GM06990 (cell line): ENCODE results near the gene NRCAM.

Experiments used
- DNase-seq: peaks from one replicate; pipeline ENCODE4 v3.0.0-alpha.2; 2011; ENCODE audit not compliant: insufficient read length; ENCODE audit errors: extremely low read depth
- H3K27me3 ChIP-seq: replicated peaks from 2 replicates; pipeline ENCODE4 v1.6.0; 2011; ENCODE audit warnings: low read length; ENCODE audit not compliant: control insufficient read depth, insufficient read depth
- H3K36me3 ChIP-seq: 2 replicates; pipeline ENCODE4 v1.5.1; 2011; ENCODE audit warnings: low read length; ENCODE audit not compliant: control insufficient read depth, insufficient read depth
- H3K4me3 ChIP-seq: replicated peaks from 2 replicates; pipeline ENCODE4 v1.5.1; 2011; ENCODE audit warnings: low read depth, mild to moderate bottlenecking, control low read depth, low read length
- CTCF ChIP-seq: IDR thresholded peaks from 2 replicates; pipeline ENCODE4 v1.5.1; 2011; ENCODE audit warnings: low read length, control low read depth, mild to moderate bottlenecking, inconsistent platforms; ENCODE audit not compliant: insufficient read depth, poor library complexity, severe bottlenecking

Gene NRCAM

GRCh38 chr7:108136191-108136688, 320.0 kb downstream of the NRCAM start:
- no peaks in the 10 kb centered on the region for H3K27me3 ChIP-seq
- TF ChIP-seq CTCF, result no peak
- DNase-seq, result no peak
- H3K36me3 ChIP-seq, result no peaks in the 10 kb centered on the region
- H3K4me3 ChIP-seq, result no peak overlapping the region

- H3K27me3 ChIP-seq, result no peaks in the 10 kb centered on the region
- H3K4me3 ChIP-seq, result no peak overlapping the region
- no peaks in the 10 kb centered on the region for H3K36me3 ChIP-seq
- TF ChIP-seq CTCF, result no peak
- peak; percentile 65 for DNase-seq
Measured at GRCh38 chr7:108135446-108136190, 320.6 kb downstream of the NRCAM start.

- H3K36me3 ChIP-seq, result no peaks in the 10 kb centered on the region
- H3K4me3 ChIP-seq, result no peak overlapping the region
- DNase-seq, result no peak
- no peak for TF ChIP-seq CTCF
- no peaks in the 10 kb centered on the region for H3K27me3 ChIP-seq
Measured at GRCh38 chr7:108134486-108134885, 321.8 kb downstream of the NRCAM start.

GRCh38 chr7:108132551-108133265, 323.5 kb downstream of the NRCAM start:
- Histone ChIP-seq H3K4me3 (no peak overlapping the region), H3K27me3 (no peaks in the 10 kb centered on the region), H3K36me3 (no peaks in the 10 kb centered on the region)
- DNase-seq, result no peak
- TF ChIP-seq CTCF, result no peak

GRCh38 chr7:108130261-108130660, 326.0 kb downstream of the NRCAM start, which contains the start of gene LAMB4:
Gene LAMB4, minus strand, starts transcription at chr7:108130361. Its CDS starts 7,197 bp downstream, at chr7:108123164.
- no peaks in the 10 kb centered on the region for H3K27me3 ChIP-seq
- no peak for TF ChIP-seq CTCF
- no peak for DNase-seq
- no peaks in the 10 kb centered on the region for H3K36me3 ChIP-seq
- no peak within 1 kb of the TSS for H3K4me3 ChIP-seq
